Stimulated activated naive CD4-positive, alpha-beta T cell treated with Interleukin-2 at 50 U/mL for 16 hours (primary cell): ENCODE measurements around the gene NTRK3.

Source experiments
- DNase-seq: peaks from one replicate; lab custom pipeline; 2025; lab: John Stamatoyannopoulos, UW

Gene NTRK3

DNA sequence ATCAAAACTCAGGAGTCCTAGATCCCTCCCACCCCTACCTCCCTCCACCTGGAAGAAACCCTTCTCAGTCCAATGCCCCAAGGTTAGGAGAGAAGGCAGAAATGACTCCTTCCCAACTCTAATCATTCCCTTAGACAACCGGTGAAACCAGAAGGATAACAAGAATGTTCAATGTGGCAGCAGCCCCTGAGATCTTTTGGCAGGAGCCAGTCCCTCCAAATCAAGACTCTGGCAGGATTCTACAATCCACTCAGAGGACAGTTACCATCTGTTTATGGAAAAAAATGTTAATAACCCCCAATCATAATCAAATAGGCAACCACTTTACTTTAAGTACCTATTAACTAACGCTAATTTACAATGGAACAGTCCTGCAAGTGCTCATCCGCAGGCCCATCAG lies 136.5 kb downstream of the NTRK3 start:
- DNase-seq = no peak

DNA sequence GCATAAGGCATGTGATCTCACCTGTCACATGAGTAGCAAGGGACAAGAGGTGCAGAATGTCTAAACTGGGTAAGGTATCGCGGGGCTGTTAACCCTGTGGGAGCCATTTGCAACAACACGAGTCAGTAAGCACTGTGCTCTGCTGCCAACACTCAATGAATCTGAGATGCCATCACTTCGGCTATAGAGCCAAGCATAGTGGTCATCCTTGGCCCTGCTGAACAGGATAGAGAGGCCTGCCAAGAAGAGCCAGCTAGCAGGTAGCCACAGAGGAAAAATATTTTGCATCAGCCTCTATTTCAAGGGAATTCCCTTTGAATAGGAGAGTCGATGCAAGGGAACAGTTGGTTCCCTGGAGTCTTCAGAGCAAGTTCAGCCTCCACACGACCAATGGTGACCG lies 137.8 kb downstream of the NTRK3 start:
- no peak for DNase-seq

DNA sequence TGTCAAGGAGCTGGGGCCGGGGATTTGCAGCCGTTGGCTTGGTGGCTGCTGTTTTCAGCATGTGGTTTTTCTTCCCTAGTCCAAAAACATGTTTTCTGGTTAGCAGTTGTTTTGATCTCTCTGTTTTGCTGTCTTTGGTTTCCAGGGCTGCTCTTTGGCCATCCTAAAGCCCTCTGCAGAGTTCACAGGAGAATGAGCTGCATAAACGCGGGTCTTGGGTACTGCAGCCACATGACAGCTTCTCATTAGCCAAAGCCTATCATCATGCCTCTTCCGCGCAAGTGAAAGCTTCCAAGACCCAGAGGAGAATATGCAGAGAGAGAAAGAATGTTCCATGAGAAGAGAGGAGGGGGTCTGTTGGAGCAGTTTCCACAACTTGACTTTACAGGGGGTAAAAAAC lies 138.5 kb downstream of the NTRK3 start:
- no peak for DNase-seq

DNA sequence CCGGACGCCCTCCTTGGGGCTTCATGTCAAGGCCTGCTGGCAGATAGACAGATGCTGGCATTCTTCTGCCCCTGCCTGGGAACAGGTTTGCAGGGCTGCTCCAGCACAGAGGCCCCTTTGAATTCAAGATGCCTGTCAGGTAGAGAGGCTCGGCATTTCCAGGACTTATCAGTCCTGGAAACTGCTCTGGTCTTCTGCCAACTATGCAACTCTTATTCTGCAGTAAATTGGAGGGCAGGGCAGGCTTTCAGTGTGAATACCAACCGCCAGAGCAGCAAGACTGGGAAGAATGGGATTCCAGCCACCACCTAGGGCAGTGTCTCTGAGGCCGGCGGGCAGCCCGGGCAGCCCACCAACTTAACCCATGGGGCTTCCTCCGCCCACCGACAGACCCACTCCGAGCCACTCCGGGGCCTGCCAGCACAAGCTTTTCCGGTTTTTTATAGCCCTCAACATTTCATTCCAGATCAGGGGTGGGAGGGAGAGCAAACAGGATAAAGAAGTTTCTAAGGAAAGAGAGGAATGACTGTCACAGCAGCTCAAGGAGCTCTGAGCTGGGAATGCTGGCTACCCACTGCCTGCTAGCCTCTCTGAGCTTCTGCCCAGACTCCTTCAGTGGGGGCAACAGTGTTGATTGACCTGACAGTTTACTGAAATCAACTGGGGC lies 140.9 kb downstream of the NTRK3 start:
- DNase-seq = no peak

DNA sequence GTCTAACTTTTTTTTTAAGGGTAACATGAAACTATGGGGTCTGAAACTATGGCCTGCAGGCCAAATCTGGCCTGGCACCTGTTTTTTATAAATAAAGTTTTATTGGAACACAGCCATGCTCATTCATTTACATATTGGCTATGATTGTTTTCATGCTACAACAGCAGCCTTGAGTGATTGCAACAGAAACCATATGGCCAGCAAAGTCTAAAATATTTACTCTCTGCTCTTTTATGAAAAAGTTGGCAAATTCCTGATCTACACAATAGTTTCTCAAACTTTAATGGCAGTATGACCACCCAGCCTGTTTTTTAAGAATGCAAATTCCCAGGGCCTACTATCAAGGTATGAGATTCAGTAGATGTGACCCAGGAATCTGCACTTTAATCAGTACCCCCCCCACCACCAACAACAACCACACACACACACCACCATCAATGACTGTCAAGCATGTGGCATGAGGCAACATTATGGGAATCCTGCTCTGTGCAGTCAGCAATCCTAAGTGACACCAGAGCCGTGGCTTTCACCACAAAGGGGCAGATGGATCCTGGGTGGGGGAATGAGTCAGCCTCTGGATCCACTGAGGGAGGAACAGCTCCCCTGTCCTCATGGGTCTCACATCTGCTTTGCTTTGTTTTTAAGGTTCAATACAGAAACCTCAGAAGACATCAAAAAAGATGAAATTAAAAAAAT lies 142.8 kb downstream of the NTRK3 start:
- no peak for DNase-seq

DNA sequence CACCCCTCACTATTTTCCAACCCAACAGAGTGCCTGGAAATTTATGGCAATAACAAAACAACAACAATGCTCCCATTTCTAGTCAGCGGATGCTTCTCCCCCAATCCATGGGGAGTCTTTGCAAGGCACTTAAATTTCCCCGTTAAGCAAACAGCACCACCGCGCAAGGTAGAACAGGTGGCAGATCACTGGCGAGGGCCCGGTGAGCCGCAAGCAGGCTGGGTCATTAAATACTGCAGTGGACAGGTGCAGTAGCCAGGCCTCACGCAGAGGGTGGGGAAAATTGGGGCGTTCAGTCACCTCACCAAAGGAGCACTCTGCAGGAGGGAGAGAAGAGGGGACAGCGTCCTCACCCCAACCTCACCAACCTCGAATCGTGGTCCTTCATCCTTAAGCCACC lies 147.5 kb downstream of the NTRK3 start:
- no peak for DNase-seq

DNA sequence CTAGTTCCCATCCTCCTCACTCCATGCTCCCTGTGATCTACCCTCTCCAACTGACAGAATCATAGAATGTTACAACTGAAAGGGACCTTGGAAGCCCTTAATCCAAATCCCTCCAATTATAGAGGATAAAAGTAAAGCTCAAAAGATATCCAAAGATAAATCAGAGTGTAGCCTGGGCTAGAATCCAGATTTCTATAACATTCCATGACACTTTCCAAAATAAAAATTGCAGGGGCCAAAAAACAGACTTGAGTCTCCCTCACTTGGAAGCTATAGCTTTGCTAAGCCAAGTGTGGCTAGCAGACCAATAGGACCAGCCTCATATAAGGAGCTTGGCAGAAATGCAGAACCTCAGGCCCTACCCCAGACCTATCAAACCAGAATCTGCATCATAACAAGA lies 148.1 kb downstream of the NTRK3 start:
- no peak for DNase-seq

DNA sequence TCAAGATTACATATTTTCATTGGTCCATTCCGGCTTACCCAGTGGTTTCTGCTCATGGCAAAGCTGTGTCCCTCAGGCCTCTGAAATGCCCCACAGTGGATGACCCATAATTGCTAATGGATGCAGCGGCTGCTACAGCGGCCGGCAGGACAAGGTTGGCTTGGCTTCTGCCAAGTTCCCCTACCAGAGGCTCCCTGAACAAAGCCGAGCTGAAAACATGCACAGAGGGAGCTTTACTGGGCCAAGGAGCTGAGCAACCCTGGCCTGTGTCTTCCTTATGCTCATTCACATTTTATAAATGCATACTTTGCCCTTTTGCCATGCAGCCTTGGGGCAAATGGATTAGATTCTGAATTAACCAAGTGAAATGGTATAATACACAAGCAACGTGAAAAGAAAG lies 150.5 kb downstream of the NTRK3 start:
- no peak for DNase-seq

DNA sequence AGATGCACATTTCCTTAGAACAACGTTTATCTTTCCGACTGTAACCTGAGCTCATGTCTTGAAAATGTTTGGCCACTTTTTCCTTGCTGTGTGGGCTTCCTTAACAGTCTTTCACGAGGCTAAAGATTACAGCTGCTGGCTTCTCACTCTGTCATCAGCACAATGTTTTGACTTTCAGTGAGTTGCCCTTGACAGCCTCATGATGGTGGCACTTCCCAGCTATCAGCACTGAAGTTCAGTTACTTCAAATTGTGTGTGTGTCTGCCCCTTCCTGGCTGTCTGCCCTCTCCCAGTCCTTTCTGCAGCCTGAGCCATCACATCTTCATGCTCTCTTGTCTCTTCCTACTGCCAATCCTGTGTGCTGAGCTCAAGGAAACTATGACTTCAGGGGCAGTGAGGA lies 152.2 kb downstream of the NTRK3 start:
- no peak for DNase-seq

DNA sequence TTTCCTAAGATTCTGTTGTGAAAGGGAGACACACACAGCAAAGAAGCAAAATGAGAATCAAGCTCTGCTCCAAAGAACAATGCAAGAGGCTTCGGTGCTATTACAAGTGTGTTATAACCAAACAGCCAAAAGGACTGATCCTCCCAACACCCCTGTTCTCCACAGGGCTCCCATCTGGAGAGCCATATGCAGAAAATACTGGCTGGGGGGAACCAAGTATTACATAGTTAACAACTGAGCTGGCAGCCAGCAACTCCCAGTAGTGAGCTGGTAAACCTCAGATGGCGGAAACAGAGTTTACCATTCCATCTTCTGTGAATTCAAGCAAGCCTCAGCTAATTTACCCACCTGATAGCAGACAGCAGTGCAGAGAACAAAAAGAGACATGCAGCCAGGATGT lies 156.4 kb downstream of the NTRK3 start:
- DNase-seq = no peak

DNA sequence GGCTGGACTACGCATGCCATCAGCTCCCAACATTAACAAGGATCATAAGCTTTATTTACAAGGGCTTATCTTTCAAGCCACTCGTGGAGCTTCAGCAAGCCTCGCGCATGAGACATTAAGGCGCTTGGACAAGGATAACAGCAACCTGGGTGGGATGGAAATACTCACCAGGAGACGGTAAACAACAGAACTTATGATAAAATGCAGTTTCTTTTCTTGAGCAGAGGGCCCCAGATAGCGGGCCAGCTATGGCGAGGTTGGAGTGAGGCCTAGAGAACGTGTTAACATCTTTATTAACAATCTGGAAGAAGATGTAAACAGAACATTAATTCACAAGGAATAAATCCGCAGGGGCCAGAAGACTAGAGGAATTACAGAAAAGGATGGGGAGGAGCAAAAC lies 158.2 kb downstream of the NTRK3 start:
- no peak for DNase-seq

DNA sequence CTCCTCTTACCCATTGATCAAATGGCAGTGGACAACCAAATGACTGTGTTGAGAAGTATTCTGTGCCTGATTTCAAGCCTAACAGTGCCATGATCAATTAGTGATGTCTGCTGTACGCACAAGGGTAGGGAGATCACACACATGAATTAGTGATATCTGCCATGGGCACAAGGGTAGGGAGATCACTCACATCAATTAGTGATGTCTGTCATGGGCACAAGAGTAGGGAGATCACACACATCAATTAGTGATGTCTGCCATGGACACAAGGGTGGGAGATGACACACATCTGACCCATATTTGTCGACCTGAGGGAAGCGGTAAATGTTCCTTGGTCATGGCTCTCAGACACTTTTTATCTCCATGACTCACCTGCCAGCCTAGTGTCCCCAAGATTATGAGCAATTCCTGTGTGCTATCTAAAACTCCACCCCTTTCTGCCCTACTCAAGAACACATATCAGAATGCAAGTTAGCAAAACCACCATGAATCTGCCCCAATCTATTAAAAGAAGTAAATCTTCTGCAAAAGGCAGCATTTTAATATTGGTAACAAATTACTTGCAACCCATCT lies 165.0 kb downstream of the NTRK3 start:
- no peak for DNase-seq

DNA sequence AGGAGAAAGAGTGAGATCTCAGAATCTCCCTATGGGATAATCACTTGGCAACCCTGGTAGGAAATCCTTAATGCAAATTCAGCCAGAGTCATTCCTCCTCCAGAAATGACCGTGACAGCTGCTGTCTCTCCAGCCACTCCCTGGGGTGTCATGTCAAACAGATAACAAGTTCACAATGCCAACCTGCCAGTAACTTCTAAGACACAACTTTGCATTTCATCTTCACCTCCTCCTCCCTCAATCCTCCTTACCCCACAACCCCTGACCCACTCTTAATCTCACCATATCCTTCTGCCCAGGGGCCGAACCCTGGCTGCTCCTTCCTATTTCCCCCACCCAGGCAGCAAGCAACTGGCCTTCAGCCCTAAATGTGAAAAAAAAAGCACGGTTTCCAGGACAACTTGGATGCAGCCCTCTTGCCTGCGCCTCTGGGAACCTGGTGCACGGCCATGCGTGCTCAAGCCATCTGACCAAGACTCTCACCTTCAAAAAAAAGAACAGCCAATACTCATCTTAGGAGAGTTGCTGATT lies 166.0 kb downstream of the NTRK3 start:
- no peak for DNase-seq

DNA sequence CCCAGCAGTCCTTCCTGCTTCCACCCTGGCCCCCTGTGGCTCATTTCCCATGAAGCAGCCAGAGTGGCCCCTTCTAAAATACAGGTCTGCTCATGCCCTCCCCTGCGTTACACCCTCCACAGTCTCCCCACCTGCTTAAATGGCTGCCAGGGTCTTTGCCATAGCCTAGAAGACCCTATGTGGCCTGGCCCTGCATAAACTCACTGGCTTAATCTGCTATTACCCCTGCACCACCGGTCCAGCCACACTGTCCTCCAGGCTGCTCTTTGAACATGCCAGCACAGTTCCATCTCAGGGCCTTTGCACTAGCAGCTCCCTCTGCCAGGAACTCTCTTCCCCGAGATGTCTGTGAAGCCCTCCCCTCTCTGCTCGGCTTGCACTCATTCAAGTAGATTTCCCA lies 166.8 kb downstream of the NTRK3 start:
- DNase-seq = no peak

DNA sequence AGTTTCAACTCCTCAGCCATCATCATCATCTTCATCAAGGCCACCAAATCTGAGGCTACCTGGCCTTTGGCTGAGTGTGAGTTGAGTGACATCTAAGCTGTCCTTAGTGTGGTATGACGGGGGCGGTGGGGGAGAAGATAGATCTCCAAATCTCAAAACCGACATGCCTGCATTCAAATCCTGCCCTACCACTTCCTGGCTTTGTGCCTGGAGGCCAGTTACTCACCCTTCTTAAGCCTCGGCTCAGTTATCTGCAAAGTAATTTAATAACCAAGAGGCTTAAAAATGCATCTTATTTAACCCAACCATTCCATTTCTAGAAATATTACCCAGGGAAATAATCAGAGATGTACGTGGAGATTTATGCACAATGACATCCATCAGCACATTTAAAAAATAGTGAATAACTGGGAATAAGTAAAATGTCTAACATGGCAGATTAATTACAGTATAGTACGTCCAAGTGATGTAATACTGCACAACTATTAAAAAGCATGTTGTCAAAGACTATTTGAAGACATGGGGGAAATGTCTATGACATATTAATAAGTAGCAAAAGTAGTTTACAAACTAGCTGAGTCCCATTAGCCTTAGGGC lies 167.4 kb downstream of the NTRK3 start:
- DNase-seq = no peak

DNA sequence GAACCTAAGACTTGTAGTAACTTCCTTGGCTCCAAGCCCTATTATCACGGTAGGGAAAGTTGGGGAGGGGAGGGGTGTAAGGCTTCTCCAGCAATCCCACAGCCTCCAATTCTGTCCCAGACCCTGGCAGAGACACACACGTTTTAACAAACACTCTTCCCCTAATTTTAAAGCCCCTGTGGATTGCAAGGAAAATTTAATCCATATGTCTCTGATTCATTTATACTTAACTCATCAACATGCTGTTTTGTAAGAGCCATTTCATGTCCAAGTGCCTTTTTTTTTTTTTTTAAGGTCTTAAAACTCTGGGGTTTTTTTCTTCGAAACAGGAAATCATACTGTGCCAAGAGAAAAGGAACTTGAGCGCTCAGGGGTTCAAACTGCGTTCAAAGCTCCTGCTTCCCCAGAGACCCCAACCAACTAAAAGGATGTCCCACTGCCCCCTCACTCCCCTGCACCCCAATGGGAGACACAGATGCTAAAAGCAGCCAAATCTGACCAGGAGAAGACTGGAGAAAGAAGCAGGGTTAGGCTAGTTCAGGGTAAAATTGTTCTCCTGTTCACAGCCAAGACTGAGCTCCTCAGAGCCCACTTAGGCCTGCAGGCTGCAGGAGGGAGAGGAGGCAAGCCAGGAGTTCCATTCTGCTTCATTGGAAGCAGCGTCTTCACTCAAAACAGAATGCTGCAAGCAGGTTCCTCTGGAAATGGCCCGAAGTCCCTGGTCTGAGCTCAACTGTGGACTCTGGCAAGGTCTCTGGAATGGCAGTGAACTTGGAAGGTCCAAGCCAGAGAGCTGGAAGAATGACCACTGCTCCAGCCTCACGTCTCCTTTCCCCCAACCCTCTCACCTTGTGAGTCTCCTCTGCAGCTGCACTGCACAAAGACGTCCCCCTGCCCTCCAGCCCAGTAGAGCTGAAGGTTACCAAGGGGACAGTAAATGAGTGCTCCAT lies 172.5 kb downstream of the NTRK3 start:
- no peak for DNase-seq

DNA sequence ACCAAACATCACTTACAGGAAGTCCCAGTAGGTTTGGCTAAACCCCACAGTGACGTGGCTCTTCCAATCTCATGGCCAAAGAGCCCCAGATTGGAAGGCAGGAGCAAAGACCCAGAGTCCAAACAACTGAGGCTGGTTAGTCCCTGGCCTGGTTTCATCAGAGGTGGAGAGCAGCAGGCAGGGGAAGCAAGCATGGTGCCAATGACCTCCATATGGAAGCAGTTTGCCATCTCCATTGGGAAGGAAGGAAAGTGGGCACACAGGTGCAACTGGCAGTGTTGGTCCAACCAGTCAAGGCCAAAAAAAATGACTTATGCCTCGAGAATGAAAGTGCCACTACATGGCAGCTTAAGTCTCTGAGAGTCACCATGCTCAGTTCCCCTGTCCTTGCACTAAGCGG lies 175.9 kb downstream of the NTRK3 start:
- no peak for DNase-seq

DNA sequence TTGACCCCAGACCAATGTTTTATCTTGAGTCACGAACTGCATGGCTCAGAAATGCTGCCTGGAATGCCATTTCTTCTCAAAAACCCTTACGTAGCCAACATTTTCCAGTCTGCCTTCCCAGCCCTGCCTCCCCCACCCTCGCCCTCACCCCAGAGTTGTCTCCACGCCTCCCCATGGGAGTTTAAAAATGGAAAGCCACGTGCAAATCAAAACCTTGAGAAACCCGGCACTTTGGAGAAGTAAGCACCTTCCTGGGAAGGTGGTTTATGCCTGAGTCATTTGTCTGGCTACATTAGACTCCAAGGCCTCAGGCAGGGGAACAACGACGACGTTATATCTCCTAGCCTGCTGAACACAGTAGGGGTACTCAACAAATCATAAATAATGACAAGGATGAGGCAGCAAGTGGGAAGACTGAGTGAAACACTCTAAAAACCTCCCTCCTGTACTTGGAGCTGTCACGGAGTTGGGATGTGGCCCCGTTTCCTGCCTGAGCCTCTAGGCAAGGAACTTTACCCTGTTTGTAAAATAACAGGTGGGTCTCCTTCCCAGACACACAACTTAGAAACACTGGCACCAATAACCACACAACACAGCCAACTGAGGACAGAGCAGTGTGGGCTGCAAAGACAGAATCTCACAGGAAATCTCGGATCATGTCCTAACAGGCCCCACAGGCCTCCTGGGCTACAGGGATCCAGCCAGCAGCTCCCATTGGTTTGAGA lies 179.1 kb downstream of the NTRK3 start:
- DNase-seq = no peak

DNA sequence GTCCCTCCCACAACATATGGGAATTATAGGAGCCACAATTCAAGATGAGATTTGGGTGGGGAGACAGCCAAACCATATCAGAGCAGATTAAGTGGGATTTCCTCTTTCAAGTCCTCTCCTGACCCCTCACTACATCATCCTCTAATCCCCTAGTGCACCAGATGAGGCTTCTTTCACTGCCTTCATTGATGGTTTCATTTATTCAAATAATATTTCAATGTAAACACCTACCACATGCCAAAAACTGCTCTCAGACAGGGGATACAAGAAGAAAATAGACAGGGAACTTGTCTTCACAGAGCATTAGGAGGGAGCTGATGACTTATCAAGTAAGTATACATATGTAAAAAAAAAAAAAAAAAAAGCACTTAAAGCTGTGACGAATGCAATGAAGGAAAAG lies 180.2 kb downstream of the NTRK3 start:
- DNase-seq = no peak

DNA sequence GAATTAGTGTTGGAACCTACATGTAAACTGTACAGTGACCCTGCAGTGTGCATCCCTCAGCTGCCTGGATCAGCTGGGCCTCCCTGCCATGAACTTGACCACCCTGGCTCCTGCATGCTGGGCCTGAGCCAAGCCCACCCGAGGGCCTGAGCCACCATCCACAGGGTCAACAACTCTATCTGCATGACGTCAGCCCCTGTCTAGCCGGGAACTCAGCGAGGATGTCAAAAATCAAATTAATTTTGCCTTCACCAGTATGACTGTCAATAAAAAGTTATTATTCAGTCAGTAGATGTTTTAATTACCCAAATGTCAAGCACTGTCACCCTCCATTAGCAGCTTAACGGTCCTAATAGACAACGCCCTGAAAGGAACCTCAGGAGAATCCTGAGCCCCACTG lies 181.4 kb downstream of the NTRK3 start:
- no peak for DNase-seq

DNA sequence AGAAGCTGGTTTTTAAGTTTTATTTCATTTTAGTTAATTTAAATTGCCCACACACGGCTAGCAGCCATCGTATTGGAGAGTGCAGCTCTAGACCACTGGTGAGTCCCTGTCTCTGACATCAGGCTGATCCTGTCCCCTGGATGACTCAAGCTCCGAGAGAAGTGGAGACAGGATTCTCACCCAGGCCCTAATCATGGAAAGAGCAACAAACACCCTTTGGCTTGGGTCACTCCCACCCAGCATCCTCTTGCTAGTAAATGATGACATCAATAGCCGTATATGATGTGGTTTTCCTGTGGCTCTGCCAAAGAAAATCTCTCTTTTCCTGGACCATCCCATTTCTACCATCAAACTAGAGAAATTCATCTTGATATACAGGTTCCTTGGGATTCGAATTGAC lies 182.2 kb downstream of the NTRK3 start:
- no peak for DNase-seq

DNA sequence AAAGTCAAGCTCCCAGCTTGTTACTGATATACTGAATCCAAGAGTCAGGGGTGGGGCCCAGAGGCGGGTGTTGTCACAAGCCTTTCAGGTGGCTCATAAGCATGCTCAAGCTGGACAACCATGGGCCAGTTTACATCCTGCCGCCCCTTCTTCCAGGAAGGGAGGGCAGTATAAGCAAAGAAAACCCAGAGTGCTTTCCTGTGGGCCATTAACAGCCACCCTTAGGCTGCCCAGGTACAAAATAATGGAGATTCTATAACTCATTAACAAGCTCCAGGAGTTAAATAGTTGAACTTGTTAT lies 183.2 kb downstream of the NTRK3 start:
- DNase-seq = no peak
